NCI-H1048 (cell line): ENCODE data around the gene TEAD2.
"Not testable (repeated sequence)": the region's sequence is repeated elsewhere in the genome, so short reads cannot be mapped to it uniquely, and the experiment has no call there.

Experiments used
- DNase-seq: peaks from one replicate; lab custom pipeline; 2025; lab: John Stamatoyannopoulos, UW

Gene TEAD2

GRCh38 chr19:49387936-49388372, 25.7 kb upstream of the TEAD2 start, which contains the start of gene KASH5:
Gene KASH5 (plus strand): TSS chr19:49388249. CDS start chr19:49390884, 2,635 bp downstream.
- no peak for DNase-seq

- DNase-seq = no peak
Measured at GRCh38 chr19:49383599-49383998, 21.4 kb upstream of the TEAD2 start.

GRCh38 chr19:49382639-49383038, 20.4 kb upstream of the TEAD2 start:
- DNase-seq = no peak

GRCh38 chr19:49380391-49380790, 18.2 kb upstream of the TEAD2 start:
- no peak for DNase-seq

- no peak for DNase-seq
Measured at GRCh38 chr19:49378512-49378911, 16.3 kb upstream of the TEAD2 start.

GRCh38 chr19:49374665-49375434, 12.6 kb upstream of the TEAD2 start:
- no peak for DNase-seq

GRCh38 chr19:49373174-49373573, 11.0 kb upstream of the TEAD2 start:
- not testable (repeated sequence) for DNase-seq

- DNase-seq = no peak
Measured at GRCh38 chr19:49371184-49371583, 9.0 kb upstream of the TEAD2 start.

- DNase-seq = no peak
Measured at GRCh38 chr19:49368711-49369358, 6.6 kb upstream of the TEAD2 start.

- DNase-seq = no peak
Measured at GRCh38 chr19:49366110-49366509, 3.9 kb upstream of the TEAD2 start.

- no peak for DNase-seq
Measured at GRCh38 chr19:49364083-49364737, 2.0 kb upstream of the TEAD2 start.

- peak; percentile 96 for DNase-seq
Measured at GRCh38 chr19:49363268-49364082, 1.3 kb upstream of the TEAD2 start, which contains the start of gene DKKL1. Gene DKKL1 (plus strand): TSS chr19:49363877. CDS start chr19:49363999, 122 bp downstream.

- no peak for DNase-seq
Measured at GRCh38 chr19:49362929-49363267, 682 bp upstream of the TEAD2 start.

- DNase-seq = peak; percentile 62
Measured at GRCh38 chr19:49361438-49362047, 673 bp downstream of the TEAD2 start.

- no peak for DNase-seq
Measured at GRCh38 chr19:49359851-49360820, 2.1 kb downstream of the TEAD2 start.

- DNase-seq = no peak
Measured at GRCh38 chr19:49357186-49357585, 5.0 kb downstream of the TEAD2 start.

- DNase-seq = no peak
Measured at GRCh38 chr19:49356382-49356781, 5.8 kb downstream of the TEAD2 start.

- DNase-seq = no peak
Measured at GRCh38 chr19:49355909-49356353, 6.3 kb downstream of the TEAD2 start.

- no peak for DNase-seq
Measured at GRCh38 chr19:49349567-49349966, 12.6 kb downstream of the TEAD2 start.
